Measurements from ENCODE around the gene NCOA7.

The NCOA7 gene

GRCh38 chr6:125791820-125792165 is 1.0 kb downstream of the NCOA7 start:
- peak overlapping the region; percentile 65 for H3K4me2 ChIP-seq (ENCODE audit: insufficient read depth, low read length)
- no peaks in the 10 kb centered on the region for H3K9me3 ChIP-seq (ENCODE audit: insufficient read depth, low read length, severe bottlenecking)
- H3K4me1 ChIP-seq (ENCODE audit: insufficient read depth, low read length), result peaks cover 41% of the 10 kb centered on the region
- TF ChIP-seq CTCF (IDR thresholded peaks at IDR 0.05; ENCODE audit: borderline replicate concordance, extremely low read depth, low read length, poor library complexity, severe bottlenecking), result no peak
- no peak for TF ChIP-seq EZH2 (IDR thresholded peaks at IDR 0.05; ENCODE audit: borderline replicate concordance, low read depth, low read length, severe bottlenecking)
- H3K4me3 ChIP-seq (ENCODE audit: low read depth in 1 of 2, low read length in 2 of 2), result peak overlapping the region; percentile 43 to 64
- H2AFZ ChIP-seq (ENCODE audit: low read depth, low read length), result peak overlapping the region; percentile 86
- ATAC-seq (ENCODE audit: insufficient read depth, low read depth) (no peak), DNase-seq (no peak)
- no peaks in the 10 kb centered on the region for H3K27me3 ChIP-seq (ENCODE audit: insufficient read depth, low read length, poor library complexity)
- H3K9ac ChIP-seq (ENCODE audit: low read depth, low read length), result peak overlapping the region; percentile 70
- H4K20me1 ChIP-seq (ENCODE audit: insufficient read depth, low read length), result no peaks in the 10 kb centered on the region
- H3K36me3 ChIP-seq (ENCODE audit: insufficient read depth, low read length), result no peaks in the 10 kb centered on the region
- peak overlapping the region; percentile 82; the same call in 1 of the 2 replicates for H3K27ac ChIP-seq (ENCODE audit: low read length)
- H3K79me2 ChIP-seq (ENCODE audit: insufficient read depth, low read length), result peaks cover 51% of the 10 kb centered on the region

GRCh38 chr6:125792172-125792571 is 1.4 kb downstream of the NCOA7 start:
- H3K4me3 ChIP-seq (ENCODE audit: low read depth in 1 of 2, low read length in 2 of 2), result peak overlapping the region; percentile 43 to 64; a peak in 3 of 4 replicates
- peaks cover 51% of the 10 kb centered on the region for H3K79me2 ChIP-seq (ENCODE audit: insufficient read depth, low read length)
- H3K27ac ChIP-seq (ENCODE audit: low read length), result no peak overlapping the region
- ATAC-seq (ENCODE audit: insufficient read depth, low read depth) (no peak), DNase-seq (no peak)
- peak overlapping the region; percentile 65 for H3K4me2 ChIP-seq (ENCODE audit: insufficient read depth, low read length)
- H3K9me3 ChIP-seq (ENCODE audit: insufficient read depth, low read length, severe bottlenecking), result no peaks in the 10 kb centered on the region
- H4K20me1 ChIP-seq (ENCODE audit: insufficient read depth, low read length), result no peaks in the 10 kb centered on the region
- H3K27me3 ChIP-seq (ENCODE audit: insufficient read depth, low read length, poor library complexity), result no peaks in the 10 kb centered on the region
- no peak overlapping the region for H2AFZ ChIP-seq (ENCODE audit: low read depth, low read length)
- H3K9ac ChIP-seq (ENCODE audit: low read depth, low read length), result peak overlapping the region; percentile 70; the same call in 1 of the 2 replicates
- no peaks in the 10 kb centered on the region for H3K36me3 ChIP-seq (ENCODE audit: insufficient read depth, low read length)
- peaks cover 41% of the 10 kb centered on the region for H3K4me1 ChIP-seq (ENCODE audit: insufficient read depth, low read length)
- TF ChIP-seq EZH2 (IDR thresholded peaks at IDR 0.05; ENCODE audit: borderline replicate concordance, low read depth, low read length, severe bottlenecking) (no peak), CTCF (IDR thresholded peaks at IDR 0.05; ENCODE audit: borderline replicate concordance, extremely low read depth, low read length, poor library complexity, severe bottlenecking) (no peak)

- ATAC-seq (ENCODE audit: insufficient read depth, low read depth), result no peak
- no peaks in the 10 kb centered on the region for H3K27me3 ChIP-seq (ENCODE audit: insufficient read depth, low read length, poor library complexity)
- no peak overlapping the region for H3K4me3 ChIP-seq (ENCODE audit: low read depth in 1 of 2, low read length in 2 of 2)
- H2AFZ ChIP-seq (ENCODE audit: low read depth, low read length), result no peak overlapping the region
- H4K20me1 ChIP-seq (ENCODE audit: insufficient read depth, low read length), result no peaks in the 10 kb centered on the region
- H3K4me1 ChIP-seq (ENCODE audit: insufficient read depth, low read length), result peaks cover 44% of the 10 kb centered on the region
- no peak for TF ChIP-seq CTCF (IDR thresholded peaks at IDR 0.05; ENCODE audit: borderline replicate concordance, extremely low read depth, low read length, poor library complexity, severe bottlenecking)
- TF ChIP-seq EZH2 (IDR thresholded peaks at IDR 0.05; ENCODE audit: borderline replicate concordance, low read depth, low read length, severe bottlenecking), result no peak
- DNase-seq, result no peak
- H3K79me2 ChIP-seq (ENCODE audit: insufficient read depth, low read length), result peaks cover 51% of the 10 kb centered on the region
- no peaks in the 10 kb centered on the region for H3K9me3 ChIP-seq (ENCODE audit: insufficient read depth, low read length, severe bottlenecking)
- no peaks in the 10 kb centered on the region for H3K36me3 ChIP-seq (ENCODE audit: insufficient read depth, low read length)
- no peak overlapping the region for H3K9ac ChIP-seq (ENCODE audit: low read depth, low read length)
- H3K4me2 ChIP-seq (ENCODE audit: insufficient read depth, low read length), result peak overlapping the region; percentile 65
- no peak overlapping the region for H3K27ac ChIP-seq (ENCODE audit: low read length)
Observed at GRCh38 chr6:125792680-125793079, 1.9 kb downstream of the NCOA7 start.

GRCh38 chr6:125793280-125793679 is 2.5 kb downstream of the NCOA7 start:
- no peak for ATAC-seq (ENCODE audit: insufficient read depth, low read depth)
- H3K4me1 ChIP-seq (ENCODE audit: insufficient read depth, low read length), result peaks cover 48% of the 10 kb centered on the region
- no peak overlapping the region for H3K9ac ChIP-seq (ENCODE audit: low read depth, low read length)
- H3K9me3 ChIP-seq (ENCODE audit: insufficient read depth, low read length, severe bottlenecking), result no peaks in the 10 kb centered on the region
- H3K27ac ChIP-seq (ENCODE audit: low read length), result no peak overlapping the region
- H3K27me3 ChIP-seq (ENCODE audit: insufficient read depth, low read length, poor library complexity), result no peaks in the 10 kb centered on the region
- TF ChIP-seq EZH2 (IDR thresholded peaks at IDR 0.05; ENCODE audit: borderline replicate concordance, low read depth, low read length, severe bottlenecking) (no peak), CTCF (IDR thresholded peaks at IDR 0.05; ENCODE audit: borderline replicate concordance, extremely low read depth, low read length, poor library complexity, severe bottlenecking) (no peak)
- no peak overlapping the region for H3K4me2 ChIP-seq (ENCODE audit: insufficient read depth, low read length)
- no peak overlapping the region for H3K4me3 ChIP-seq (ENCODE audit: low read depth in 1 of 2, low read length in 2 of 2)
- no peaks in the 10 kb centered on the region for H3K36me3 ChIP-seq (ENCODE audit: insufficient read depth, low read length)
- DNase-seq, result no peak
- H4K20me1 ChIP-seq (ENCODE audit: insufficient read depth, low read length), result no peaks in the 10 kb centered on the region; the same call in 1 of the 2 replicates
- H2AFZ ChIP-seq (ENCODE audit: low read depth, low read length), result no peak overlapping the region
- peaks cover 55% of the 10 kb centered on the region for H3K79me2 ChIP-seq (ENCODE audit: insufficient read depth, low read length)

Data from DND-41 (cell line).